T-helper 2 cell treated with Interferon-gamma antibody and Interleukin-4, amounts not matched to agents 5 μg/mL and 100 μg/mL, for 36 hours (primary cell): ENCODE results near the gene PSME1.

Experiments used
- DNase-seq: peaks from one replicate; pipeline ENCODE4 v3.0.0; 2021; ENCODE audit warnings: low spot score
- H3K27ac Mint-ChIP-seq: one replicate; pipeline ENCODE4 v1.8.0; 2021; ENCODE audit warnings: mild to moderate bottlenecking, mixed read lengths
- H3K27me3 Mint-ChIP-seq: one replicate; pipeline ENCODE4 v1.8.0; 2021; ENCODE audit warnings: low read depth, mixed read lengths
- H3K36me3 Mint-ChIP-seq: one replicate; pipeline ENCODE4 v1.8.0; 2021; ENCODE audit warnings: low read depth, mixed read lengths
- H3K4me1 Mint-ChIP-seq: one replicate; pipeline ENCODE4 v1.8.0; 2021; ENCODE audit warnings: low read depth, mixed read lengths
- H3K4me3 Mint-ChIP-seq: one replicate; pipeline ENCODE4 v1.8.0; 2022; ENCODE audit warnings: mild to moderate bottlenecking, moderate library complexity, mixed read lengths
- H3K9me3 Mint-ChIP-seq: one replicate; pipeline ENCODE4 v1.8.0; 2021; ENCODE audit warnings: mixed read lengths

PSME1 gene

DNA sequence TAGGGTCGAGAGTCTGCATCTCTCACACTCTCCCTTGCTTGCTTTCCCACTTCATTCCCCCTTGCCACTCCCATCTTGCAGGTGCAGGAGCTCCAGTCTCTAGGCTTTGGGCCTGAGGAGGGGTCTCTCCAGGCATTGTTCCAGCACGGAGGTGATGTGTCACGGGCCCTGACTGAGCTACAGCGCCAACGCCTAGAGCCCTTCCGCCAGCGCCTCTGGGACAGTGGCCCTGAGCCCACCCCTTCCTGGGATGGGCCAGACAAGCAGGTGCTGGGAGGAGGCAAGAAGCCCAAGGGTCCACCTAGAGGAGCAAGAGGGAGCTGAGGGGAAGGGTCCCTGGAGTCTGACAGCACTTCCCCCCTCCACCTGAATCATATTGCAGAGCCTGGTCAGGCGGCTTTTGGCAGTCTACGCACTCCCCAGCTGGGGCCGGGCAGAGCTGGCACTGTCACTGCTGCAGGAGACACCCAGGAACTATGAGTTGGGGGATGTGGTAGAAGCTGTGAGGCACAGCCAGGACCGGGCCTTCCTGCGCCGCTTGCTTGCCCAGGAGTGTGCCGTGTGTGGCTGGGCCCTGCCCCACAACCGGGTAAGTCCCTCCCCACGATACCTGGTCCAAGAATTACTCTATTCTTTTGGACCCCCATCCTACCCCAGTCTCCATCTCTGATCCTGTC, 15.5 kb downstream of the PSME1 start:
- H3K27ac Mint-ChIP-seq = no peak overlapping the region
- H3K4me3 Mint-ChIP-seq = no peak overlapping the region
- H3K9me3 Mint-ChIP-seq = no peaks in the 10 kb centered on the region
- no peak for DNase-seq
- no peaks in the 10 kb centered on the region for H3K27me3 Mint-ChIP-seq
- H3K36me3 Mint-ChIP-seq = peaks cover 61% of the 10 kb centered on the region
- peaks cover 24% of the 10 kb centered on the region for H3K4me1 Mint-ChIP-seq

DNA sequence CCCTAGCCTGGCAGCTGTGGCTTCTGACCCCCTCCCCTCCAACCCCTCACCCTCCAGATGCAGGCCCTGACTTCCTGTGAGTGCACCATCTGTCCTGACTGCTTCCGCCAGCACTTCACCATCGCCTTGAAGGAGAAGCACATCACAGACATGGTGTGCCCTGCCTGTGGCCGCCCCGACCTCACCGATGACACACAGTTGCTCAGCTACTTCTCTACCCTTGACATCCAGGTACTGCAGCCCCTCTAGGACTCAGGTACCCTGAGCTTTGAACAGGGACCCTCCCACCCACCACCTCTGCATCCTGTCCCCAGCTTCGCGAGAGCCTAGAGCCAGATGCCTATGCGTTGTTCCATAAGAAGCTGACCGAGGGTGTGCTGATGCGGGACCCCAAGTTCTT, 19.1 kb downstream of the PSME1 start:
- Mint-ChIP-seq H3K4me3 (no peak overlapping the region), H3K27ac (peak overlapping the region; percentile 45)

DNA sequence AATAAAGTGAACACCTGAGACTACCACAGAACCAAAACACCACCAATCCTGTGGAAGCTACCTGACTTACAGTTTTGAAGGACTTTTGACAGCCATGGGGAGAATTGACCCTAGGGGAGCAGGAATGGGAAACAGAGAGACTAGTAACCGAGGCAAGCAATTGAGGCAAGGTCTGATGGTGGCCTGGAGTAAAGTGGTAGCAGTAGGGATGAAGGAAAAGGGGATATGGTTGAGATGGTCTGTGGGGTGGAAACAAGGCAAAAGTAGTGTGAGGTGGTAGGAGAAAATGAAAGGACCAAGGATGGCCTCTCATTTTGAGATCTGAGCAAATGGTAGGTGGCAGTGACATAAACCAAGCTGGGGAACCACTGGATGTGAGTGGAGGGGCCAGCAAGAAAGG, 20.8 kb downstream of the PSME1 start:
- Mint-ChIP-seq H3K4me3 (no peak overlapping the region), H3K27me3 (peaks cover 2% of the 10 kb centered on the region), H3K9me3 (no peaks in the 10 kb centered on the region), H3K4me1 (peaks cover 15% of the 10 kb centered on the region), H3K27ac (peak overlapping the region; percentile 47), H3K36me3 (peaks cover 70% of the 10 kb centered on the region)
- DNase-seq = no peak

More for the DNA sequence above, 19.1 kb downstream of the PSME1 start:
- Mint-ChIP-seq H3K27me3 (no peaks in the 10 kb centered on the region), H3K36me3 (peaks cover 68% of the 10 kb centered on the region), H3K9me3 (no peaks in the 10 kb centered on the region), H3K4me1 (peaks cover 11% of the 10 kb centered on the region)
- DNase-seq = no peak

DNA sequence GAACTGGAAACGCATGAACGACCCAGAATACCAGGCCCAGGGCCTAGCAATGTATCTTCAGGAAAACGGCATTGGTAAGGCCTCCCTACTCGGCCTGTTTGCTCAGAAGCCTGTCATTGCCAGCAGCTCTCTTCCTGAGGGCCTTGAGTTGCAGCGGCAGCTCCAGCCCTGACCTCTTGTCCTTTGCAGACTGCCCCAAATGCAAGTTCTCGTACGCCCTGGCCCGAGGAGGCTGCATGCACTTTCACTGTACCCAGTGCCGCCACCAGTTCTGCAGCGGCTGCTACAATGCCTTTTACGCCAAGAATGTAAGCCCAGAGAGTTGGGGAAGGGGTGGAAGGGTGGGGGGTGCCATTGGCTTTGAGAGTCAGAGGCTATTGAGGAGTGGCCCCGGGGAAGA, 21.3 kb downstream of the PSME1 start:
- Mint-ChIP-seq H3K27ac (peak overlapping the region; percentile 68), H3K4me3 (no peak overlapping the region), H3K36me3 (peaks cover 72% of the 10 kb centered on the region)

DNA sequence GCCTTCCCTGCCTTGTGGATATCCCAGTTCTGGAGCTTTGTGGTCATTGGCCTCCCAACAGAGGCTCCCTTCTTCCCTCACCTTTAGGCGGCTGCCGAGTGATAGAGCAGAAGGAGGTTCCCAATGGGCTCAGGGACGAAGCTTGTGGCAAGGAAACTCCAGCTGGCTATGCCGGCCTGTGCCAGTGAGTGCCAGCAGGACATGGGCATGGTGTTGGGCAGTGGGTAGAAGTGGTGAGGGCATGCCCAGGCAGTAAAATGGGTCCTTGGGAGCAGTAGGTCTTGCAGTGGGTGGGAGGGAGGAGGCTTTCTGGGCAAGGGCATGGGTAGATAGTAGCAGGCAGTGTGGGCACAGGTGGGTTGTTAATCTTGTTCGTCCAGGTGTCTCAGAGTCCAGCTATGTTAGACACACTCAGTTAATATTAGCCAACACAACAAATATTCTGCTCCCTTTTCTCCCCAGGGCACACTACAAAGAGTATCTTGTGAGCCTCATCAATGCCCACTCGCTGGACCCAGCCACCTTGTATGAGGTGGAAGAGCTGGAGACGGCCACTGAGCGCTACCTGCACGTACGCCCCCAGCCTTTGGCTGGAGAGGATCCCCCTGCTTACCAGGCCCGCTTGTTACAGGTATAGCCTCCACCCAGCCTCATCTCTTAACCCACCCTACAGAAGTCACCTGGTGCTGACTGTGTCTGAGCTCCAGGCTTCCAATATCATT, 23.9 kb downstream of the PSME1 start:
- H3K27me3 Mint-ChIP-seq = peaks cover 2% of the 10 kb centered on the region
- no peak for DNase-seq
- peak overlapping the region; percentile 98 for H3K4me3 Mint-ChIP-seq
- H3K9me3 Mint-ChIP-seq = no peaks in the 10 kb centered on the region
- peaks cover 33% of the 10 kb centered on the region for H3K4me1 Mint-ChIP-seq
- H3K36me3 Mint-ChIP-seq = peaks cover 83% of the 10 kb centered on the region
- peak overlapping the region; percentile 99 for H3K27ac Mint-ChIP-seq

More for the DNA sequence above, 21.3 kb downstream of the PSME1 start:
- Mint-ChIP-seq H3K9me3 (no peaks in the 10 kb centered on the region), H3K27me3 (peaks cover 2% of the 10 kb centered on the region), H3K4me1 (peaks cover 19% of the 10 kb centered on the region)
- no peak for DNase-seq

DNA sequence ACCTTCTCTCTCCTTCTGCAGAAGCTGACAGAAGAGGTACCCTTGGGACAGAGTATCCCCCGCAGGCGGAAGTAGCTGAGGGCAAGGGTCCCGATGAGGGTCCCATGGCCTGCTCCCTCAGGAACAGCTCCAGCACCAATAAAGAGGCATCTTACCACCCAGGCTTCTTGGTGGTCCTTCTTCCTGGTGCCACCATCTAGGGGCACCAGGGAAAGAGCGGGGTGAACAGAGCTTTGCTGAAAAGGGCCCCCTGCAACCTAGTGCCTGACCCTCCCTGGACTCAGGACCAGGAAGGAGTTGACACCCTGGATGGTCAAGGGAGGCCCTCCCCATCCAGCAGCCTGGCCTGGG, 24.5 kb downstream of the PSME1 start:
- no peak for DNase-seq
- Mint-ChIP-seq H3K9me3 (no peaks in the 10 kb centered on the region), H3K27me3 (peaks cover 2% of the 10 kb centered on the region), H3K27ac (peak overlapping the region; percentile 99), H3K4me1 (peaks cover 33% of the 10 kb centered on the region), H3K36me3 (peaks cover 84% of the 10 kb centered on the region), H3K4me3 (peak overlapping the region; percentile 98)

DNA sequence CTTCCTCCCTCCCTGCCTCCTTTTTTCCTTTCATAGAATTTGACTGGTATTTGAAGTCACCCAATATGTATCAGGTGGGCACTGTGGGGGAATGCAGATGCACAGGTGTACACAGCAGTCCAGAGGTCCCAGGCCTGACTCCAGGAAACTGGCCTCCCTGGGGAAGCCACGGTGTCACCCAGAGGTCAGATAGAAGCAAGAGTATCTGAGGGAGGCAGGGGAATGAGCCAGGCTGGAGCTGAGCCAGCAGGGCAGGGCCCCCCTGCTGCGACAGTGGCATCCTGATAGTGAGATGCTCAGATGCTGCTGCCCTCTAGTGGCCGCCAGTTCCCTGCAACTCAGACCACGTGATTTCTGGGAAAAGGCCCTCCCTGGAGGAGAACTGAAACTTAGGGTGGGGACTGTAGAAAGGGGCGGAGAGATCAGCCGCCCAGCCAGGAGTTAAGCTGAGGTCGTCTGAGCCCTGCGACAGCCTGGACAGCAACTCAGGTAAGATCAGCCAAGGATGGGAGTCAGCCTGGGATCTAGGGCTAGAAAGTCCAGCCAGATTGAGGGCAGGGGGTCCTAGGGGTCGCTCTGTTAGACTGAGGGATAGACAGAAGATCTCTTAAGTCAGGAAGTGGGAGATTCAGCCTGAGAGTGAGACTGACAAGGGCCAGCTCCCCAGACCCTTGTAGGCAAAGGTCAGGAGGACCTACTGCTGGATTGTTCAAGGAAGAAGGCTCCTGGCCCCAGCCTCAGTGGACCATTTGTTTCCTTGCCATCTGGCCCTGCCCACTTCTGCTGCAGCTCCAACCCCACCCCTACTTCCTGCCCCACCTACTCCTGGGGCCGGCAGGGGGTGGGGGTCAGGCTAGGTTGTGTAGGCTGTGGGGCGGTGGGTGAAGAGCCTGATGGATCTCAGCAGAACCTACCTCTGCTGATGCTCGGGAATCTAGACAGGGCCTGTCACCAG, 25.1 kb downstream of the PSME1 start, which contains the start of gene IRF9:
IRF9 (plus strand) TSS at position 416 of the 955 bp plus-strand sequence. CDS start 880 bp downstream, outside the sequence.
- H3K36me3 Mint-ChIP-seq = peaks cover 85% of the 10 kb centered on the region
- peaks cover 34% of the 10 kb centered on the region for H3K4me1 Mint-ChIP-seq
- H3K27ac Mint-ChIP-seq = peak within 1 kb of the TSS; percentile 99
- peak; percentile 97 for DNase-seq
- peaks cover 2% of the 10 kb centered on the region for H3K27me3 Mint-ChIP-seq
- H3K9me3 Mint-ChIP-seq = no peaks in the 10 kb centered on the region
- H3K4me3 Mint-ChIP-seq = peak within 1 kb of the TSS; percentile 98

DNA sequence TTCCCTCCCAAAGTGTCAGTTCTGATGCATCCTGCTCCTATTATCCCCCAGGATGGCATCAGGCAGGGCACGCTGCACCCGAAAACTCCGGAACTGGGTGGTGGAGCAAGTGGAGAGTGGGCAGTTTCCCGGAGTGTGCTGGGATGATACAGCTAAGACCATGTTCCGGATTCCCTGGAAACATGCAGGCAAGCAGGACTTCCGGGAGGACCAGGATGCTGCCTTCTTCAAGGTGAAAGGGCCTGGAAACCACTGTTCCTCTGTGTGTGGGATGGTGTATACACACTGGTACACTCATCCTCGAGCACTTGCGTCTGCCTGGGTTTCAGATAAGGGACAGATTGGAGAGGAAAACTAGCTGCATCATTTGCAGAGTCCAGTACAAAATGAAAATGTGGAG, 26.1 kb downstream of the PSME1 start:
- Mint-ChIP-seq H3K27ac (peak overlapping the region; percentile 99), H3K27me3 (peaks cover 2% of the 10 kb centered on the region), H3K4me1 (peaks cover 39% of the 10 kb centered on the region), H3K4me3 (peak overlapping the region; percentile 98), H3K9me3 (no peaks in the 10 kb centered on the region), H3K36me3 (peaks cover 88% of the 10 kb centered on the region)
- peak; percentile 32 for DNase-seq

DNA sequence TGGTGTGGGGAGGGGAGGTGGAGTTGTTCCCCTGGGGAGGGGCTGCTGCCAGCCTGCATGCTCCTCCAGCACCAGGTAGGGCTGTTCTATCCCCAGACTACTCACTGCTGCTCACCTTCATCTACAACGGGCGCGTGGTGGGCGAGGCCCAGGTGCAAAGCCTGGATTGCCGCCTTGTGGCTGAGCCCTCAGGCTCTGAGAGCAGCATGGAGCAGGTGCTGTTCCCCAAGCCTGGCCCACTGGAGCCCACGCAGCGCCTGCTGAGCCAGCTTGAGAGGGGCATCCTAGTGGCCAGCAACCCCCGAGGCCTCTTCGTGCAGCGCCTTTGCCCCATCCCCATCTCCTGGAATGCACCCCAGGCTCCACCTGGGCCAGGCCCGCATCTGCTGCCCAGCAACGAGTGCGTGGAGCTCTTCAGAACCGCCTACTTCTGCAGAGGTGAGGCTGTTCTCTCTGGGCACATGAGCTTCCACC, 28.6 kb downstream of the PSME1 start:
- peaks cover 47% of the 10 kb centered on the region for H3K4me1 Mint-ChIP-seq
- no peaks in the 10 kb centered on the region for H3K9me3 Mint-ChIP-seq
- peaks cover 85% of the 10 kb centered on the region for H3K36me3 Mint-ChIP-seq
- no peak for DNase-seq
- H3K27ac Mint-ChIP-seq = peak overlapping the region; percentile 45
- H3K27me3 Mint-ChIP-seq = peaks cover 2% of the 10 kb centered on the region
- H3K4me3 Mint-ChIP-seq = peak overlapping the region; percentile 40

DNA sequence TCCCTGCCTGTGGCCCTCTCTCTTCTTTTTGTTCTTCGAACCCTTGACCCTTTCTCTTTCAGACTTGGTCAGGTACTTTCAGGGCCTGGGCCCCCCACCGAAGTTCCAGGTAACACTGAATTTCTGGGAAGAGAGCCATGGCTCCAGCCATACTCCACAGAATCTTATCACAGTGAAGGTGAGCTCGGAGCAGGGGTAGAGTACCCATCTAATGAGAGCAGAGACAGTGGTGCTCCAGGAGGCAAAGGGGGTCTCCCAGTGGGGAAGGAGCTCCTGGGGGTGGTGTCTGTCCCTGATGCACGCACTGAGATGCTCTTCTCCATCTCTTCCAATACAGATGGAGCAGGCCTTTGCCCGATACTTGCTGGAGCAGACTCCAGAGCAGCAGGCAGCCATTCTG, 29.8 kb downstream of the PSME1 start:
- Mint-ChIP-seq H3K4me1 (peaks cover 42% of the 10 kb centered on the region), H3K27ac (no peak overlapping the region)

DNA sequence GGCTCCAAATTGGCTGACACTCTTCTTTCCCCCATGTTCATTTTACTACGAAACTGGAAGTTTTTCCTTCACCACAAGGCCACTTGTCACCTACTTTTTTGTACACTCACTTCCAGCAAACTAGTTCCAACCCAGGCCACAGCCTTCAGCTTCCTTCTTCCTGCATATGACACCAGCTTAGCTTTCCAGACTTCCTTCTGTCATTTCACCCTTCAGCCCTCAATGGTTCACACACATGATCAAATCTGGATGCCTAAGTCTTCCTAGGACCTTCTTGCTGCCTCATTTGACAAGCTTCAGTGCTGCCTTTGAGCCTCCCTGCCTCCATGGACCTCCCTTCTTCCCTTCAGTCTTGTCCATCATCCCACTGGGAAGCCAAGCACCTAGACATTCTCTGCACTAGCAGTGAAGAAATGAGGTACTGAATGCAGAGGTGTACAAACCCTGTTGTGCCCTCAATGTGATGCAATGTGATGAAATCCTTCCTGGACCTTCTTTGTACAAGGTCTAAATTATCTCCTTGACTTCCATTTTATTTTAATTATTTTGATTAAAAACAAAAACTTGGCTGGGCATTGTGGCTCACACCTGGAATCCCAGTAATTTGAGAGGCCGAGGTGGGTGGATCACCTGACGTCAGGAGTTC, 31.6 kb downstream of the PSME1 start:
- DNase-seq = no peak
- H3K27me3 Mint-ChIP-seq = no peaks in the 10 kb centered on the region
- H3K9me3 Mint-ChIP-seq = no peaks in the 10 kb centered on the region
- no peak overlapping the region for H3K4me3 Mint-ChIP-seq
- peaks cover 77% of the 10 kb centered on the region for H3K36me3 Mint-ChIP-seq
- peaks cover 37% of the 10 kb centered on the region for H3K4me1 Mint-ChIP-seq
- H3K27ac Mint-ChIP-seq = peak overlapping the region; percentile 76

More for the DNA sequence above, 29.8 kb downstream of the PSME1 start:
- H3K9me3 Mint-ChIP-seq = no peaks in the 10 kb centered on the region
- DNase-seq = no peak
- H3K27me3 Mint-ChIP-seq = peaks cover 2% of the 10 kb centered on the region
- peaks cover 81% of the 10 kb centered on the region for H3K36me3 Mint-ChIP-seq
- H3K4me3 Mint-ChIP-seq = no peak overlapping the region

DNA sequence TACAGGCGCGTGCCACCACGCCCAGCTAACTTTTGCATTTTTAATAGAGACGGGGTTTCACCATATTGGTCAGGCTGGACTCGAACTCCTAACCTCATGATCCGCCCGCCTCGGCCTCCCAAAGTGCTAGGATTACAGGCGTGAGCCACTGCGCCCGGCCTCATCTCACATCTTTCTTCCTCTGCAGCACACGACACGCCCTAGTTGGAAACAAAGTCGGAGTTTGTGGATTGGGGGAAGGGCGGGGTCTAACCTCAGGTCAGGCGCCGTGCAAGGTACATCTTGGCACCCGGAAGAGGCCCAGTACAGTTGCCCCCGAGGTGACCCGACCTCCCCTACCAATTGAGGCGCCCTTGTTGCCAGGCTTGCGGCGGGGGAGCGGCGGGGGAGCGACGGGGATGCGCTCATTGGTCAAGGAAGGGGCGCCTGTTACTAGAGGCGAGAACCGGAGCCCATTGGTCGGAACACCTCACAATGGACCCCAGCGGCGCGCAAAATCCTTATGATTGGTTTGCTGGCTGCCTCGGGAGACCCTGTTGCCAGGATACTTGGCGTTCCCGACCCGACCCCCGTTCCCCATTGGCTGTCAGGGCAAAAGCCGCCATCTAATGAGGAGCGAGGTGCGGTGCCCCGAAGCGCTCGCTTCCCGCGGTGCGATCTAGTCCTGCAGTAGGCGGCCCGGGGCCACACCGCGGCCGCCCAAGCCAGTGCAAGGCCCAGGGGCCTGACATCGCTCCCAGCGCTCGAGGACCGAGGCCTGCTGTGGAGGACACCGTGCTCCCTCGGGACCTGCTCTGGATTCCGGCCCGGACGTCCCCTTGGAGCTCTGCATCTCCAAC, 35.6 kb downstream of the PSME1 start, which contains the start of gene REC8:
REC8 (plus strand) TSS at position 659 of the 839 bp plus-strand sequence. CDS start 473 bp downstream, outside the sequence.
- peaks cover 61% of the 10 kb centered on the region for H3K36me3 Mint-ChIP-seq
- H3K4me1 Mint-ChIP-seq = peaks cover 29% of the 10 kb centered on the region
- peak within 1 kb of the TSS; percentile 80 for H3K27ac Mint-ChIP-seq
- DNase-seq = peak; percentile 24
- no peaks in the 10 kb centered on the region for H3K9me3 Mint-ChIP-seq
- H3K27me3 Mint-ChIP-seq = no peaks in the 10 kb centered on the region
- peak within 1 kb of the TSS; percentile 76 for H3K4me3 Mint-ChIP-seq
